Stimulated activated CD4-positive, alpha-beta T cell treated with anti-CD3 and anti-CD28 coated beads, Interleukin-15, amount 100 ng/mL, for 48 hours (primary cell): Measurements from ENCODE around the gene TBC1D24.

Experiments
- DNase-seq, 2 donors: peaks; one replicate each; pipeline ENCODE4 v3.0.0-alpha.2; 2020; ENCODE audit warnings: low read depth in 2 of 2

TBC1D24 gene

DNA sequence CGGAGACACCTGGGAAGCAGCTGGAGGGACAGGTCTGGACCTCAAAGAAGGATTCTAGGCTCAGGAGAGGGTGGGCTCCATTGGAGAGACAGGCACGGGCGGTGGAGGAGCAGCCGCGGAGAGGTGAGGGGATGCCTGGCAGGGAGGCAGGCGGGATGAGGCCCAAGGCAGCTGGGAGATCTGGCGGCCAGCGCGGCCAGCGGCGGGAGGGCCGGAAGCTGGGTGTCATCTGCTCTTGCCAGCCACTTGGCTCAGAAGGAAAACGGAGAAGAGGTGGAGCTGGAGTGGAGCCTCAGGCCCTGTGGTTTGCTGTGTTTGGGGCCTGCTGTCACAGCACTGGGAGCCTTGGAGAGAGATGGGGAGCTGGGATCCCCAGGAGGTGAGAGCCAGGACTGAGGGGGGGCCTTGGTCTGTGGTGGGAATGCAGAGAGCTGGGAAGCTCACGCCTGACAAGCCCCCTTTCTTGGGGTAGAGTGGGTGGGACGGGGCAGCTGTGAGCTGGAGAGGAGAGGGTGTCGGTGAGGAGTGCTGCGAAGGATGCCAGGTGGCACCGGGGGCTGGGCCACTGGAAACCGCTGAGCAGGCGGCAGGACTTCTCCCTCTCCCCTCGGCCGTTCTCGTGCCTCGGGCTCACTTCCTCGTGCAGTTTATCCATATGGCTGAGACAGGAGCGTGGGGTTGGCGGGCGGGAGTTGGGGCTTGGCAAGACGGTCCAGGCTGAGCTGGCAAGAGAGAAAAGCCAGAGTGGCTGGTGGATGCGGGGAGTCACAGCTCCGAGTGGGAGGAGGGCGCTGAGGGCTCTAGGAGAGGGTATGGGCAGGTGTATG lies 8.0 kb downstream of the TBC1D24 start:
- no peak for DNase-seq

DNA sequence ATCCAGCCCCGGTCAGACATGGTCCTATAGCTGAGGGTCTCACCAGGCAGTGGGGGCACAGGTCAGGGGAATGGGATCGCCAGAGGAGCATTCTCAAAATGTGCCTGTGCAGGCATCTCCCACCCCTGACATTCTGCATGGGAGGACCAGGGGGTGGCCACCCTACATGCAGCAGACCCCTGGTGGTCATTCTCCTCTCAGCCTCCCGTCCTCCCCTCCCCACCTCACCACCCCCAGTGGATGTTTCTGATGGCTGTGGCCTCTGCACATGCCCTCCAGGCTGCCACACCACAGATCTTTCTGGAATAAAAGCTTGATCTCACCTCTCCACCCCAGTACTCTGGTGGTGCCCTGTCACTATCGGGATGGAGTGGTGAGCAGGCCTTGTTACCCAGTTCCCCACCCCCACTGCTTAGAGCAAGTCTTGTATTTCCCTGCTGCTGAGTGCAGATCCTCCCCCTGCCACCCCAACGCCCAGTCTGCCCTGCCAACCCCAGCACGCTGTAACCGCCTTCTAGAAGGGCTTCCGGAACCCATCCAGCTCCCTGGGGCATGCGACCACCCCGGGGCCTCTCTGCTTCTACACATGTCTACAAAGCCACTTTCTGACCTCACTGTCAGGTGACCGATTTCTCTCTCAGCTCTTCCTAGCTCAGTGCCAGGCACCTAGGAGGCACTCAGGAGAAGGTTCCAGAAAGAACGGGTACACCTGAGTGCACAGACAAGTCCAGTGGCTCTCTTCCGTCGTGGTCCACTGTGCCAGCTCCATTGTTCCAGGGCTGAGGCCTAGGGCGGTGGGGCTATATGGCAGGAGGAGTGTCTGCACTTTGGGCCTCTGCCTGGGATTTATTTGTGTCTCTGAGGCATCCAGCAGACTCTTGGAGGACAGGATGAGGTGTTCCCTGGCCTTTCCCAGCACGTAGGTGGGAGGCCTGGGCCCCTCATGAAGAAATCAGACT lies 9.3 kb downstream of the TBC1D24 start:
- no peak for DNase-seq

DNA sequence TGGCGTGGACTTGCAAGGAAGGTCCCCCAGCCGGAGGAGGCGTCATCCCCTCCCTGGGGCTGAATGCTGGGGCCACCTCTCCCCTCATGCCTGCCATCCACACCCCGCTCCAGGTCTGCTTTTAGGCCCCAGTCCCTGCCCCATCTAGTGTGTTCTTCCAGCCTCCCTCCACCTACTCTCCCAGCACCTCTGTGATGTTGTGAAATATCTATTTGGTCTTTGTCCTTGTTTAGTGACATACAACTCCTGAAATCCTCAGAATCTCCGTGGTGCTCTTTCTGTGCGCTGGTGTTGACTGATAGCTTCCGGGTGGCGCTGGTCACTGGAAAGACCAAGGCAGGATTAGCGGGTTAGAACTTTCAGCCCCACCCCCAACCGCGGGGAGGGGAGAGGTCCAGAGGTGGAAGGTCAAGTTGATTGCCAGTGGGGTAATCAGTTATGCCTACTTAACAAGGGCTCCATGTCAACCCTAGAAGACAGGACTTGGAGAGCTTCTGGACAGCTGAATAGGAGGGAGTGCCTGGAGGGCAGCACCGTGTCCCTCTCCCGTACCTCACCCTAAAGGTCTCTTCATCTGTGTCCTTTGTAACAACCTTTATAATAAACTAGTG lies 10.1 kb downstream of the TBC1D24 start:
- DNase-seq: no peak

DNA sequence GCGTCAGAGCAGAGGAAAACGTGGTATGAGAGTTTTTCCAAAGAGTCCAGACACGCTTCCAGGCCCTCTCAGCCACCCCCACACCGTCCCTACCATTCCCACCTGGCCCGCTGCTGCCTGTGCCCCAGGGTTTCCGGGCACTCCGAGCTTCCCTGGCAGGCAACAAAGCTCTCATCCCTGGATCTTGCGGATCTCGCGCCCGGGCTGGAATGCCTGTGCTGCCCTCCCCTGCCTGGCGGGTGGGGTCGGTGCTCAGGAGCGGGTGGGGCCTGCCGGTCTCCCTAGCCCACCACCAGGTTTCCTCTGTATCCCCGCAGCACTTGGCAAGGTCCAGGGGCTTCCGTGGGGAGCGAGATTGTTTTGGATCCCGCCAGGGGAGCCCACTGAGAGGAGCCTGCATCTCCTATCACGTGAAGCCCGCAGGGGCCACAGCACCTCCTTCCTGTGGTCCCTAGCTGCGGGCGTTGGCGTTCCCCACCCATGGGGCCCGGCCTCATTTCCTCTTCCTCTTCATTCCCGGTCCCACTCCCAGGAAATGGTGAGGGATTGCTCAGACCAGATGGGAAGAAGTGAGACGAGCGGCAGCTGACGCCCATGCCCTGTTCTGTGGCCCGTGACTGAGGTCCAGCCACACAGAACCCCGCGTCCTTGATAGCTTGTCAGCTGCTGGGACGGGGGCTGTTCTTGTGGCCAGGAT lies 11.0 kb downstream of the TBC1D24 start:
- DNase-seq: no peak

DNA sequence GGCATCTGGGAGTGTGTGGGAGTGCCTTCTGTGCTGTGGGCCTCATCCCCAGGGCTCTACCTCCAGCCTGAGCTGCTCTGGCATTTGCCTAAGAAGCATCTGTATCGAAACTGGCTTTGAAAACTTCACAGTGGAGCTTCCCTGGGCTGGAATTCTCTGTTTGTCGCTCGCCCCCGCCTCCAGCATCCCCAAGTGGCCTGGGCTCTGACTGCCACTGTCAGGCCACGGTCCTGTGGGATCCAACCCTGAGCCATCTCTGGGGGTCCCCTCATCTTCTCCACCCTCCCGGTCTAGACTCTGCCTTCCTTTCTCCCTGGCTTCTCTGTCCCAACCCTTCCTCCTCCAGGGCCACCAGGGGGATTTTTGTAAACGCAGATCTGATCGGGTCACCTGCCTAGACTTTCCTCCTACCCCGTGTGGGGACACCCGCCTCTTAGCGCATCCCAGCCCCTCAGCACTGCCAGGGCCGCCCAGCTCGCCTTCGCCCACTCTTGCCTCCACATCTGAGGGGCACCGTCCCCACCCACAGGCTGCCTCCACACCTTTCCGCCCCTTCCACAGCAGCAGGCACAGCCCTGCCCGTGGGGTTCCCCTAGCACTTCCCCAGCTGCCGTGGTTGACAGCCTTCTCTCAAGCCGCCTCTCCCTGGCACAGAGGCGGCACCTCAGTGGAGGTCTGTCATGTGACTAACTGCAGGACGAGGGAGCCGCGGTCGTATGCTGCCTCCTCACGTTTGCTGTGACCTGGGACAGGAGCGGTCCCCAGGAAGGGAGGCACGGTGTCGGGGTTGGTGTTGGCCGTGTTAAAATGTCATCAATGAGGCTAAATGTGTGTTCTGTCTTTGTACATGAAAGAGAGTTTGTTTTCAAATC lies 12.0 kb downstream of the TBC1D24 start:
- DNase-seq: peak; percentile 63 to 65

DNA sequence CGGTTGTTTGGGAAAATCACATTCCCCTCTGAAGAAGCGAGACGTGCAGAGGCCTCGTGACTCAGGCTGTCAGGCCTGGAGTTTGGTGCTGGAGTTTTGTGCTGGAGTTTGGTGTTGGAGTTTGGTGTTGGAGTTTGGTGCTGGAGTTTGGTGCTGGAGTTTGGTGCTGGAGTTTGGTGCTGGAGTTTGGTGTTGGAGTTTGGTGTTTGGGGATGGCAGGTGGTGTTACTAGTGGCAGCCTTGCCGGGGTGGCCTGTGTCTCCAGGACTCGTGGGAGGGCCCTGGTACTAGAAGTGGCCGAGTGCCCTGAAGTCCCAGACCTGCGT lies 12.6 kb downstream of the TBC1D24 start:
- no peak for DNase-seq

DNA sequence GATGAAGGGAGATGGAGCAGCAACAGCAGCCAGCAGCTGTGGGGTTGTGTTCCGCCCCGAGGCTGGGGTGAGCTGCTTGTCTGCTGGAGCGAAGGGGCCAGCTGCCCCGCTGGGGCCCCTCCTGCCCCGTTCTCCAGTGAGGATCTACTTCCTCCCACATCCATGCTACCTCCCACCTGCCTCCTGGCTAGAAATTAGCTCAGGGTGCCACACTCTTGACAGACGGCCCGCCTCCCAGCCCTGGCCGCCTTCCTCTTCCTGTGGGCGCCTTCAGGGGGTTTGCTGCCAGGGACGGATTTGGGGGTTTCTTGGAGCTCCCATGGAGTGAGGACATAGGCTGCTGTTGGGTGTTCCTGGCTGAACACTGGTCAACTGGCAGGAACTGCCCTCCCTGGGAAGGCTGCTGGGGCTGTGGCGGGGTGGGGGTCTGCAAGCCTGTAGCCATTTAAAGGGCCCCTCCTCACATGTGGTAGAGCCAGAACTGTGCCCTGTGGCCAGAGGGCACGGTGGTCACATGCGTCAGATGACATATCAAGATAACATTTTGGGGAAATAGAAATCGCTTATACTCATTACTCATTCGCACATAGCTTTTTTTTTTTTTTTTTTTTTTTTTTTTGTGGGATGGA lies 13.1 kb downstream of the TBC1D24 start:
- DNase-seq: no peak

DNA sequence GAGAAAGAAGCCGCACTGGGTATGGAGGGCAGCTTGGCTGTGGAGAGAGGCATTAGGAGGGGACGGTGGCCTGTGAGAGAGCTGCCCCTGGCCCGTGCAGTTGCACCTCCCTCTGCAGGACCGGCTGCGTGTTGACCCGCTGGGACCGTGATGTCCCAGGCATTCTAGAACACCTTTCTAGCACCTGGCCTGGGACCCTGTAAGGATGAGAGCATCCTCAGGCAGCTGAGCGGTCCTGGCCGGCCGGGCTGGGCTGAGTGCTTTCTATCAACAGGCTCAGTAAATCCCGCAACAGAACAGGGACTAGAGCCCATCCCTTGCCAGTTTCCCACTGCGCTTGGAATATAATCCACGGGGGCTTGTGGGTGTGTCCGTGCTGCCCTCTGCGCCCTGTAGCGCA lies 14.7 kb downstream of the TBC1D24 start:
- no peak for DNase-seq

DNA sequence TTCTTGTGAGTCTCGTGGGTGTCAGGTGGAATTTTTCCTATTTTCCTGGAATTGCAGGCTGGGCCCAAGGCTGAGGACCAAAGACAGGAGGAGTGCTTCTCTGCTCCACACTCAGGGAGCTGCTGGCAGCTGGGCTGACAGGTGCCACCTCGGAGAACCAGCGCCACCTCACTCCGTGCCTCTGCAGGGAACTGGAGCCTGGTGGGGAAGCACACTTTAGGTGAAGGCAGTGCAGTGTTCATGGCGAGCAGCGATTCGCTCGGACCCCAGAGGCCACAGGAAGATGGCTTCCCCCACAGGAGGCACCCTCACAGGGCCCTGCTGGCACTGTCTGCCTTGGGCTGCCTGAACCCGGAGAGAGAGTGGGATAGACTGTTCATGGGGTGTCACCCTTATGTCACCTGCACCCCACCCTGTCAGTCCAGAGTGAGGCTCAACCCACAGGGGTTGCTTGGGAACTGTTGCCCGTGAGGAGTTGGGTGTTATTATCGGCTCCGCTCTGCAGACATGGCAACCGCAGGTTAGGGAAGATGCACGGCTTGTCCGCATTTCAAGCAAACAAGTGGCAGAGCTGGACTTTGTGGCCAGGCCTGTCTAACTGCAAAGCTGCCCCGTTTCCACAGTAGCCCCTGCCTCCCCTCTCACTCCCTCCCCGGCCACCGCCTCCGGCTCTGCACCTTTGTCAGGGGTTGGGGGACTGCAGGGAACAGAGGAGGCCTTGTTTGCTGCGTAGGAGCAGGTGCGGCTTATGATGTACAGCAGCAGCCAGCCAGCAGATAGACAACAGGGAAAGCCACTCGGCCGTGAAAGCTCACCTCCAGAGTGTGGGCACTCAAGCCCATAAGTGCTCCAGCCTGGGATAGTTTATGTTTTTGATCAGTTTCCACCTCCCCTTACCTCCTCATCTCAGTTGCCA lies 15.5 kb downstream of the TBC1D24 start:
- no peak for DNase-seq

DNA sequence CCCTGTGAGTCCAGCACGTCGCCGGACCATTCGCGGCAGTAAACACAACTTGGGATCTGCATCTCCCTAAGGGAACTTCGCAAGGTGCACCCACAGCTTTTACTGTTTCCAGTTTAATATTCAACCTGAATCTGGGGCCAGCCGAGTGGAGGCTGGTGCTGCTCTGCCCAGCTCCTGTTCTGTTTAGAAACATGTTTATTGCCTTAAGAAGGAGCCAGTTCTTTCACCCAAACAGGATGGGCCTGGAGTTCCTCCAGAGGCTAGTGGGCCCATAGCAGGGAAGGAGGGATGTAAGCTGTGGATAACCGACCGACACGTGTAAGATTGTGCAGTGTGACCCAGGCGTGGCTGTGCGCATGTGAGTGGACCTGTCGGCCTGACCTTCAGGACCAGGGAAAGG lies 17.4 kb downstream of the TBC1D24 start:
- DNase-seq: no peak

DNA sequence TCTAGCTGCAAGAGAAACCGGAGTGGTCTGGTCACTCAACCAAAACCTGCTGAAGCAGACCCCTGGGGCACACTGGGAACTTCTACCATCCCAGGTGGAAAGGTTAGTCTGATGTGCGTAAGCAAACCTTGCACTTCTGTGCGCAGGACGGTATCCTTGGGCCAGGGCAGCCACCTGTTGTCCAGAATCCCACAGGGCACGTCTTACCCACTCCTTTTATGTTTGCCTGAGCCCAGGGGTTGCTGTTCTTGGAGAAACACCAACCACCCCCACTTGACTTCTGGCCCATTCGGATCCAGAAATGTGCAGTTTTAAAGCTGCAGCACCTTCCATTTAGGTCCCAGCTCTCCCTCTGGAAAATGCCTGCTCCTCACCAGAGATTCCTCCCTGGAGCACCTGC lies 18.7 kb downstream of the TBC1D24 start:
- no peak for DNase-seq

DNA sequence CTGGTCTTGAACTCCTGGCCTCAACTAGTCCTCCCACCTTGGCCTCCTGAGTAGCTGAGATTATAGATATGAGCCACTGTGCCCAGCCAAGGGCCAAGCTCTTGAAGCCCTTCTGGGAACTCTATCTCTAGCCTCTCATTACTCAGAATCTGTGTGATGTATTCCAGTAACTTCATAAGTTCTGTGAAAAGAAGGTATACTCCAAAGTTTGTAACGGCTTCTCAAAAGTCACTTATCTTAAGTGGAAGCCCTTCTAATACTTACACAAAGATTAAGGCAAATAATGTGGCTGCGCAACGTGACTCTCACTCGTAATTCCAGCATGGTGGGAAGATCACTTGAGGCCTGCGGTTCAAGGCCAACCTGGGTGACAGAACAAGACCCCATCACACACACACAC lies 19.7 kb downstream of the TBC1D24 start:
- no peak for DNase-seq

DNA sequence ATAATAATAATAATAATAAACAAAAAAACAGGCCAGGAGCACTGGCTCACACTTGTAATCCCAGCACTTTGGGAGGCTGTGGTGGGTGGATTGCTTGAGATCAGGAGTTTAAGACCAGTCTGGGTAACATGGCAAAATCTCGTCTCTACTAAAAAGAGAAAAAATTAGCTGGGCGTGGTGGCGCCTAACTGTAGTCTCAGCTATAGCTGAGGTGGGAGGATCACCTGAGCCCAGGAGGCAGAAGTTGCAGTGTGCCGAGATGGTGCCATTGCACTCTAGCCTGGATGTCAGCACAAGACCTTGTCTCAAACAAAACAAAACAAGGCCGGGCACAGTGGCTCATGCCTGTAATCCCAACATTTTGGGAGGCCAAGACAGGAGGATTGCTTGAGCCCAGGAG lies 20.1 kb downstream of the TBC1D24 start:
- DNase-seq: no peak

DNA sequence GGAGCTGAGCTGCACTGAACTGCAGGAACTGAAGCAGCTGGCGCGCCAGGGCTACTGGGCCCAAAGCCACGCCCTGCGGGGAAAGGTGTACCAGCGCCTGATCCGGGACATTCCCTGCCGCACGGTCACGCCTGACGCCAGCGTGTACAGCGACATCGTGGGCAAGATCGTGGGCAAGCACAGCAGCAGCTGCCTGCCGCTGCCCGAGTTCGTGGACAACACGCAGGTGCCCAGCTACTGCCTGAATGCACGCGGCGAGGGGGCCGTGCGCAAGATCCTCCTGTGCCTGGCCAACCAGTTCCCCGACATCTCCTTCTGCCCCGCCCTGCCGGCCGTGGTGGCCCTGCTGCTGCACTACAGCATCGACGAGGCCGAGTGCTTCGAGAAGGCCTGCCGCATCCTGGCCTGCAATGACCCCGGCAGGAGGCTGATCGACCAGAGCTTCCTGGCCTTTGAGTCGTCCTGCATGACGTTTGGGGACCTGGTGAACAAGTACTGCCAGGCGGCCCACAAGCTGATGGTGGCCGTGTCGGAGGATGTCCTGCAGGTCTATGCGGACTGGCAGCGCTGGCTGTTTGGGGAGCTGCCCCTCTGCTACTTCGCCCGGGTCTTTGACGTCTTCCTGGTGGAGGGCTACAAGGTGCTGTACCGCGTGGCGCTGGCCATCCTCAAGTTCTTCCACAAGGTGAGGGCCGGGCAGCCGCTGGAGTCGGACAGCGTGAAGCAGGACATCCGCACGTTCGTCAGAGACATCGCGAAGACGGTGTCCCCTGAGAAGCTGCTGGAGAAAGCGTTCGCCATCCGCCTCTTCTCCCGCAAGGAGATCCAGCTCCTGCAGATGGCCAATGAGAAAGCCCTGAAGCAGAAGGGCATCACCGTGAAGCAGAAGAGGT lies 21.5 kb downstream of the TBC1D24 start:
- DNase-seq: no peak

DNA sequence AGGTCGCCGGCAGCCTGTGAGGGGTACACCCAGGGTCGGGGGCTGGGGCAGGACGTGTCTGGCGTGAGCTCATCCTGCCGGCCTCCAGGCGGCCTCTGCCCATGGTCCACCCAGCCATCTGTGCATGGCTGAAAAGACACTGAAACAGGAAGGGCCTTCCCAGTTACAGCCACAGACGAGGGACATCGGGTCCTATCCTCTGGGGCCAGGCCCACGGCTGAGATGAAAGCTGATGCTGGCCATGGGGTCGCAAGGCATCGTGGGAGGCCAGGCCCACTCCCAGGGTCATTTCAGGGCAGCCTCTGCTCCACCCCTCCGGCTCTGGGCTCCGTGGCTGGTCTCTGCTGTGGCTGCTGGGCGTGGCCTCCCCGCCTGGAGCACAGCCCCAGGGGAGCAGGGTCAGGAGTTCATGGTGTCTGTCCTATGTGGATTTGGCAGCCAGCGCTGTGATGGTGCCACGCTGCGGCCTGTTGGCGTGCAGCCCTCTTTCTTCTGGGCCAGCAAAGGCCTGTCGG lies 22.2 kb downstream of the TBC1D24 start:
- no peak for DNase-seq

DNA sequence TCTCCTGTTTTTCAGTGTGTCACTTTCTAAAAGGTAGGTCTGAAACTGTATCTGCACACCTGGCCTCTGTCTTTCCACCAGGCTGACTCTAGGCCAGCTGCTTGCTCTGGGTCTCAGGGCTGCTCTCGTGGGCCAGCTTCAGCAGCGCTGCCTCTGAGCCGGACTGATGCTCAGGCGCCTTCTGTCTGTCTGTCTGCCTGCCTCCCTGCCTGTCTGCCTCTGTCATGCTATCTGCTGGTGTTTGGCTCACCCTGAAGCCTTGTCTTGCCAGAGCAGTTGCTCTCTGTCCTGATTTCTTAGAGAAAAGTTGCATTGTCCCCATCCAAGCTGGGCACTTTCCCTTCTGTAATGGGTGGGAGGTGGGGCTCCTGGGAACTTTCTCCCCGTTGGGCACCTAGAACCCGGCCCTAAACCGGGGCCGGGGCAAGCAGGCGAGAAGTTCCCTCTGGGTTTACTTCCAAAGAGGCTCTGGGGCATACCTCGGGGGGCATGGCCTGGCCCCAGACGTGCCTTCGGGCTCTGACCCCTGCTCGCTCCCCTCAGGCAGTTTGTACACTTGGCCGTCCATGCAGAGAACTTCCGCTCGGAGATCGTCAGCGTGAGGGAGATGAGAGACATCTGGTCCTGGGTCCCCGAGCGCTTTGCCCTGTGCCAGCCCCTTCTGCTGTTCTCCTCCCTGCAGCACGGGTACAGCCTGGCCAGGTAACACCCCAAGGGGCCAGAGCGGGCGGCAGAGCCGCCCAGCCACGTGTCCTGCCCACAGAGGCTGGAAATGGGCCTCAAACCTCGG lies 23.0 kb downstream of the TBC1D24 start:
- DNase-seq: no peak

DNA sequence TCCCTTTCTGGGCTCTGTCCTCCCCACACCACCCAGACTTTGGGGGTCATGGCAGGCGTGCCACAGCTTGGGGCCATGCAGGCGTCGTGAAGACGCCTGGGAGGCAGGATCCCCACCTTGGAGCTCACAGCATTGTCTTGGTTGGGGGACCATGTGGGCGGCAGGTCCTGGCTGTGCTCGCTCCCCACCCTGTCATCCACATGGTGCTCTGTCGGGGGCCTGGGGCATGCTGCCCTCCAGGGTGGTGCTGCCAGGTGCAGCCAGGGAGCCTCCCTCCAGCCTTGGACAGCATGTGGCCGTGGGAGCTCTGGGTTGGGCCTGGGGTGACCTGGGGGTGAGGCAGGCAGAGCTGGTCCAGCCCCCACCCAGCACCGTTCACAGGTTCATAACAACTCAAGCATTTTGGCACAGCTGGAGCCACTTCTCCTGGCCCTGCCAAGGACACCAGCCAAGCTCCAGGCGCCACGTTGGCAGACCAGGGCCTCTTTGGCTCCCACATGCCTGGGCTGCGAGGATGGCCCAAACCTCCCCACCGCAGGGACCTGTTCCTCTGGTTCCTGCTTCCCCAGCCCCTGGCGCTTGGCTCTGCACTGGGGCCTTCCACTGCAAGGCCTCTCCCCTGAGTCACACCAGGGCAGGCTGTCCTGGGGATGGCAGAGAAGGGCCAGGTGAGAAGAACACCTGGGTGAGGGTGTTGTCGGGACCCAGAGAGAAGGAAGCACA lies 23.8 kb downstream of the TBC1D24 start:
- no peak for DNase-seq
